NCI-H146 (cell line): Measurements from ENCODE around the gene PPP2R5A.
"Not testable (repeated sequence)": the region's sequence is repeated elsewhere in the genome, so short reads cannot be mapped to it uniquely, and the experiment has no call there.

Experiments used
- DNase-seq: peaks from one replicate; lab custom pipeline; 2025; lab: John Stamatoyannopoulos, UW

Gene PPP2R5A

GRCh38 chr1:212297338-212297737, 12.1 kb downstream of the PPP2R5A start:
- no peak for DNase-seq

GRCh38 chr1:212301580-212301979, 16.4 kb downstream of the PPP2R5A start:
- no peak for DNase-seq

GRCh38 chr1:212302745-212303383, 17.7 kb downstream of the PPP2R5A start:
- DNase-seq: no peak

GRCh38 chr1:212305342-212305741, 20.1 kb downstream of the PPP2R5A start:
- no peak for DNase-seq

- DNase-seq: not testable (repeated sequence)
Measured at GRCh38 chr1:212305984-212306452, 20.8 kb downstream of the PPP2R5A start.

GRCh38 chr1:212309967-212310366, 24.8 kb downstream of the PPP2R5A start:
- peak; percentile 33 for DNase-seq

- no peak for DNase-seq
Measured at GRCh38 chr1:212310383-212310782, 25.2 kb downstream of the PPP2R5A start.

- no peak for DNase-seq
Measured at GRCh38 chr1:212311836-212312497, 26.8 kb downstream of the PPP2R5A start.

GRCh38 chr1:212313616-212314015, 28.4 kb downstream of the PPP2R5A start:
- no peak for DNase-seq

- DNase-seq: no peak
Measured at GRCh38 chr1:212315184-212315583, 30.0 kb downstream of the PPP2R5A start.

- DNase-seq: peak; percentile 10
Measured at GRCh38 chr1:212315907-212316306, 30.7 kb downstream of the PPP2R5A start.

- no peak for DNase-seq
Measured at GRCh38 chr1:212317916-212318315, 32.7 kb downstream of the PPP2R5A start.

- not testable (repeated sequence) for DNase-seq
Measured at GRCh38 chr1:212321031-212321430, 35.8 kb downstream of the PPP2R5A start.

GRCh38 chr1:212323066-212323465, 37.9 kb downstream of the PPP2R5A start:
- DNase-seq: no peak

- DNase-seq: no peak
Measured at GRCh38 chr1:212326541-212326940, 41.3 kb downstream of the PPP2R5A start.

GRCh38 chr1:212328248-212328647, 43.0 kb downstream of the PPP2R5A start:
- no peak for DNase-seq

- no peak for DNase-seq
Measured at GRCh38 chr1:212329105-212329504, 43.9 kb downstream of the PPP2R5A start.

- DNase-seq: no peak
Measured at GRCh38 chr1:212341090-212341489, 55.9 kb downstream of the PPP2R5A start.

GRCh38 chr1:212344905-212345304, 59.7 kb downstream of the PPP2R5A start:
- DNase-seq: no peak

- DNase-seq: no peak
Measured at GRCh38 chr1:212346601-212347000, 61.4 kb downstream of the PPP2R5A start.

GRCh38 chr1:212351588-212352362, 66.6 kb downstream of the PPP2R5A start:
- DNase-seq: no peak

- DNase-seq: no peak
Measured at GRCh38 chr1:212353181-212353580, 68.0 kb downstream of the PPP2R5A start.

GRCh38 chr1:212354464-212354863, 69.3 kb downstream of the PPP2R5A start:
- no peak for DNase-seq
